IMR-90 (cell line): ENCODE results near the gene LAMTOR4. TPM values are rescaled to one million over a fixed set of nuclear protein-coding genes. Genes with fewer than 3 reads are reported as not detected.
"Not testable (repeated sequence)": the region's sequence is repeated elsewhere in the genome, so short reads cannot be mapped to it uniquely, and the experiment has no call there.

Experiments
- ATAC-seq: fragments of 200-7000 bp; cut with Tn5 transposase; 2 replicates; pipeline ENCODE4 v1.9.1; 2020; ENCODE audit warnings: low read depth, mild to moderate bottlenecking, moderate library complexity
- BruUV-seq: library from RNA; stranded (reverse); fragments of 400-500 nt; replicated peaks from 2 replicates; lab custom pipeline; 2021; lab: Mats Ljungman, UMichigan
- CTCF ChIA-PET: fragments of 300-600 bp; formaldehyde crosslinking; extraction: SDS; loops from one replicate; lab custom pipeline; 2021; ENCODE audit warnings: antibody characterized with exemption; lab: Yijun Ruan, JAX
- POLR2A ChIA-PET: fragments of 300-600 bp; sonication (Branson Sonifier 250); formaldehyde crosslinking; loops from one replicate; lab custom pipeline; 2022; ENCODE audit warnings: antibody characterized with exemption; ENCODE audit not compliant: unreplicated experiment; lab: Charles Lee
- DNase-seq: peaks from one replicate; pipeline ENCODE4 v3.0.0; 2013
- H2AFZ ChIP-seq: replicated peaks from 2 replicates; pipeline ENCODE3; 2013; ENCODE audit warnings: low read length, mild to moderate bottlenecking; ENCODE audit not compliant: poor library complexity
- H2AK5ac ChIP-seq: 2 replicates; pipeline ENCODE4 v1.6.1; 2013; ENCODE audit warnings: low read depth, low read length, inconsistent platforms
- H2AK9ac ChIP-seq: replicated peaks from 2 replicates; pipeline ENCODE3; 2013; ENCODE audit warnings: mild to moderate bottlenecking, low read depth, low read length, moderate library complexity; ENCODE audit not compliant: poor library complexity
- H2BK120ac ChIP-seq: 2 replicates; pipeline ENCODE4 v1.6.1; 2013; ENCODE audit warnings: low read depth, low read length, inconsistent platforms
- H2BK15ac ChIP-seq: 3 replicates; pipeline ENCODE4 v1.6.1; 2013; ENCODE audit warnings: low read depth, low read length, inconsistent platforms
- H2BK20ac ChIP-seq: 2 replicates; pipeline ENCODE4 v1.6.1; 2013; ENCODE audit warnings: low read depth, mild to moderate bottlenecking, inconsistent platforms, low read length, moderate library complexity
- H2BK5ac ChIP-seq: 2 replicates; pipeline ENCODE4 v1.6.1; 2013; ENCODE audit warnings: mild to moderate bottlenecking, low read depth, low read length, inconsistent platforms; ENCODE audit not compliant: poor library complexity, severe bottlenecking
- H3K14ac ChIP-seq: replicated peaks from 2 replicates; pipeline ENCODE4 v1.6.1; 2013; ENCODE audit warnings: low read depth, low read length, inconsistent platforms
- H3K18ac ChIP-seq: 2 replicates; pipeline ENCODE4 v1.6.1; 2013; ENCODE audit warnings: low read depth, low read length, control low read depth
- H3K23ac ChIP-seq: 2 replicates; pipeline ENCODE4 v1.6.1; 2013; ENCODE audit warnings: low read depth, low read length, inconsistent platforms
- H3K27ac ChIP-seq: 2 replicates; pipeline ENCODE4 v1.5.1; 2013; ENCODE audit warnings: mild to moderate bottlenecking, control low read depth, low read length; ENCODE audit not compliant: insufficient read depth
- H3K27me3 ChIP-seq: 2 replicates; pipeline ENCODE4 v1.6.1; 2013; ENCODE audit warnings: low read length; ENCODE audit not compliant: control insufficient read depth, insufficient read depth
- H3K36me3 ChIP-seq: 2 replicates; pipeline ENCODE4 v1.6.1; 2013; ENCODE audit warnings: low read length, mixed read lengths; ENCODE audit not compliant: control insufficient read depth, insufficient read depth
- H3K4ac ChIP-seq: 2 replicates; pipeline ENCODE4 v1.6.1; 2013; ENCODE audit warnings: low read depth, low read length, inconsistent platforms
- H3K4me1 ChIP-seq: 2 replicates; pipeline ENCODE4 v1.6.1; 2013; ENCODE audit warnings: low read length, mixed read lengths; ENCODE audit not compliant: control insufficient read depth, insufficient read depth
- H3K4me2 ChIP-seq: 2 replicates; pipeline ENCODE4 v1.6.1; 2013; ENCODE audit warnings: low read depth, mild to moderate bottlenecking, control low read depth, low read length, moderate library complexity
- H3K4me3 ChIP-seq: 2 replicates; pipeline ENCODE4 v1.5.1; 2013; ENCODE audit warnings: low read depth, mild to moderate bottlenecking, control low read depth, low read length, moderate library complexity; ENCODE audit not compliant: insufficient read depth
- H3K56ac ChIP-seq: 2 replicates; pipeline ENCODE4 v1.6.1; 2013; ENCODE audit warnings: low read length, inconsistent platforms; ENCODE audit not compliant: insufficient read depth; ENCODE audit errors: extremely low read depth
- H3K79me1 ChIP-seq, 2 experiments: 2 replicates each; pipeline ENCODE4 v1.6.1; 2013; ENCODE audit warnings: low read length in 2 of 2, inconsistent platforms in 1 of 2, low read depth in 1 of 2
- H3K9ac ChIP-seq: 2 replicates; pipeline ENCODE4 v1.6.1; 2013; ENCODE audit warnings: low read depth, low read length, control low read depth
- H3K9me1 ChIP-seq: 2 replicates; pipeline ENCODE4 v1.6.1; 2013; ENCODE audit warnings: low read length, inconsistent platforms; ENCODE audit not compliant: insufficient read depth
- H3K9me3 ChIP-seq: 2 replicates; pipeline ENCODE4 v1.6.1; 2013; ENCODE audit warnings: low read length; ENCODE audit not compliant: control insufficient read depth, insufficient read depth
- H4K20me1 ChIP-seq: 2 replicates; pipeline ENCODE4 v1.6.1; 2013; ENCODE audit warnings: low read length, inconsistent platforms; ENCODE audit not compliant: insufficient read depth
- H4K5ac ChIP-seq: 2 replicates; pipeline ENCODE4 v1.6.1; 2013; ENCODE audit warnings: mild to moderate bottlenecking, low read depth, low read length, control low read depth
- H4K8ac ChIP-seq, 2 experiments: 2 replicates each; pipeline ENCODE4 v1.6.1; 2013; ENCODE audit warnings: low read depth in 2 of 2, low read length in 2 of 2, control low read depth in 1 of 2, inconsistent platforms in 1 of 2
- H4K91ac ChIP-seq: 2 replicates; pipeline ENCODE4 v1.6.1; 2013; ENCODE audit warnings: low read depth, low read length, inconsistent platforms; ENCODE audit not compliant: insufficient read depth
- CEBPB ChIP-seq: IDR thresholded peaks from 2 replicates; pipeline ENCODE4 v1.6.1; 2012; ENCODE audit warnings: low read depth, low read length, improper control_type of control experiment
- WGBS, 2 experiments: methylation state at CpG; one replicate each; pipeline versions ENCODE4 v1.1.5 to v1.1.7; 2013; ENCODE audit warnings: missing lambda C conversion rate in 2 of 2; ENCODE audit not compliant: insufficient read length in 1 of 2; ENCODE audit errors: extremely low coverage in 2 of 2; 5-methylcytosine and 5-hydroxymethylcytosine counted together
- dilution Hi-C: fragments of 300-500 bp; cut with HindIII; formaldehyde crosslinking; loops from one replicate; pipeline ENCODE4 v1.14.3; 2018; ENCODE audit warnings: low sequenced_read_pairs; ENCODE audit not compliant: unreplicated experiment
- in situ Hi-C: fragments of 300-500 bp; cut with MboI; formaldehyde crosslinking; loops from 3 replicates; pipeline ENCODE4 v1.14.3; 2019; ENCODE audit warnings: low sequenced_read_pairs, inconsistent platforms, mixed read lengths
- intact Hi-C: fragments of 100-400 bp; cut with micrococcal nuclease; formaldehyde crosslinking; loops from 2 replicates; pipeline ENCODE4 v1.10.0; 2022
- polyA plus RNA-seq, 3 experiments: library from polyadenylated mRNA; depleted of rRNA; stranded (reverse); fragments of >200 nt; gene quantifications; 2 replicates each; pipeline ENCODE4 v1.2.3, GENCODE V29; 2012; ENCODE audit warnings: low replicate concordance in 1 of 3
- total RNA-seq: library from RNA; depleted of rRNA; stranded (reverse); fragments of >200 nt; gene quantifications from 2 replicates; pipeline ENCODE4 v1.2.3, GENCODE V29; 2012

LAMTOR4 gene
- total and polyA plus RNA-seq, 2 of the 4 experiments (the other 2 are of a cell fraction), result 134 to 268 TPM

DNA sequence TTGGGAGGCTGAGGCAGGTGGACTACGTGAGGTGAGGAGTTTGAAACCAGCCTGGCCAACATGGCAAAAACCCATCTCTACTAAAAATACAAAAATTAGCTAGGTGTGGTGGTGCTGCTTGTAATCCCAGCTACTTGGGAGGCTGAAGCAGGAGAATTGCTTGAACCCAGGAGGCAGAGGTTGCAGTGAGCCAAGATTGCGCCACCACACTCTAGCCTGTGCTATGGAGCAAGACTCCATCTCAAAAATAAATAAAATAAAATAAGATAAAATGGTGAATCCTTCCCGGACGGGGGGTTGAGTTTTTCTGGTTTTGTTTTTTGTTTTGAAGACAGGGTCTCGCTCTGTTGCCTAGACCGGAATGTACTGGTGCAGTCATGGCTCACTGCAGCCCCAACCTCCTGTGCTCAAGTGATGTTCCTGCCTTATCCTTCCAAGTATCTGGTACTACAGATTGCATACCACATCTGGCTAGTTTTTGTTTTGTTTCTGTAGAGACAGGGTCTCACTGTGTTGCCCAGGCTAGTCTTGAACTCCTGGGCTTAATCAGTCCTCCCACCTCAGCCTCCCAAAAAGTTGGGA lies 43.7 kb downstream of the LAMTOR4 start:
- H3K27ac ChIP-seq, POLR2A ChIA-PET, H2BK120ac ChIP-seq, DNase-seq, H4K8ac ChIP-seq, H2AK9ac ChIP-seq, H4K5ac ChIP-seq, H3K4me1 ChIP-seq, CTCF ChIA-PET, H4K91ac ChIP-seq, H3K4me2 ChIP-seq, H3K56ac ChIP-seq, dilution Hi-C loops, H3K27me3 ChIP-seq, H2BK5ac ChIP-seq, H2AFZ ChIP-seq, intact Hi-C loops, H3K4me3 ChIP-seq, H3K18ac ChIP-seq, H3K79me1 ChIP-seq, H3K9me1 ChIP-seq, BruUV-seq, H2BK20ac ChIP-seq, H2BK15ac ChIP-seq, H3K9me3 ChIP-seq, H3K9ac ChIP-seq, H3K14ac ChIP-seq, H2AK5ac ChIP-seq, H3K4ac ChIP-seq, H4K20me1 ChIP-seq, ATAC-seq, in situ Hi-C loops, H3K23ac ChIP-seq, H3K36me3 ChIP-seq: not testable (repeated sequence)
- 0 out of 2 replicates have a peak, but pooled peaks have one; percentile 14 for TF ChIP-seq CEBPB
- WGBS, 2 experiments, result no CpG with 5 or more reads among the region's 6 CpGs
